ENCODE measurements around the gene MAP4K2. TPM values are rescaled to one million over a fixed set of nuclear protein-coding genes. Genes with fewer than 3 reads are reported as not detected.

MAP4K2 gene
- total RNA-seq, 4 donors from 2014 or later: 13.6 to 20.4 (median 15.3) TPM

GRCh38 chr11:64788321-64789215 is 14.4 kb downstream of the MAP4K2 start:
- DNase-seq (ENCODE audit: low spot score in 2 of 2): no peak
- no peaks in the 10 kb centered on the region for H3K27me3 ChIP-seq
- whole genome bisulfite sequencing: 80% methylated on average over 3 of the region's 9 CpGs
- H3K4me3 ChIP-seq: no peak overlapping the region
- H3K27ac ChIP-seq: no peak overlapping the region
- no peaks in the 10 kb centered on the region for H3K9me3 ChIP-seq
- peaks cover 23% of the 10 kb centered on the region for H3K36me3 ChIP-seq
- H3K4me1 ChIP-seq: peaks cover 3% of the 10 kb centered on the region
- no peak for TF ChIP-seq CTCF (IDR thresholded peaks at IDR 0.05)
- TF ChIP-seq POLR2A (IDR thresholded peaks at IDR 0.05): no peak
- no peak for TF ChIP-seq POLR2AphosphoS5 (IDR thresholded peaks at IDR 0.05)
- no peak for TF ChIP-seq EP300 (IDR thresholded peaks at IDR 0.05)

- Histone ChIP-seq H3K4me3 (no peak overlapping the region), H3K27ac (no peak overlapping the region), H3K36me3 (peaks cover 23% of the 10 kb centered on the region), H3K9me3 (no peaks in the 10 kb centered on the region), H3K27me3 (no peaks in the 10 kb centered on the region), H3K4me1 (peaks cover 3% of the 10 kb centered on the region)
- 47% methylated on average over 15 of the region's 15 CpGs for WGBS
- peak in 1 of 2 donors; percentile 79 for DNase-seq (ENCODE audit: low spot score in 2 of 2)
- TF ChIP-seq EP300 (IDR thresholded peaks at IDR 0.05) (no peak), CTCF (IDR thresholded peaks at IDR 0.05) (peak in 1 of 2 donors; percentile 76)
These were observed 15.3 kb downstream of the MAP4K2 start for GRCh38 chr11:64787526-64788320.

GRCh38 chr11:64786308-64786707 is 16.7 kb downstream of the MAP4K2 start:
- Histone ChIP-seq H3K4me3 (no peak overlapping the region), H3K27me3 (no peaks in the 10 kb centered on the region), H3K27ac (no peak overlapping the region), H3K4me1 (peaks cover 3% of the 10 kb centered on the region), H3K9me3 (no peaks in the 10 kb centered on the region), H3K36me3 (peaks cover 16% of the 10 kb centered on the region)
- DNase-seq (ENCODE audit: low spot score in 2 of 2): peak in 1 of 2 donors; percentile 56
- TF ChIP-seq POLR2AphosphoS5 (IDR thresholded peaks at IDR 0.05) (no peak), CTCF (IDR thresholded peaks at IDR 0.05) (no peak), POLR2A (IDR thresholded peaks at IDR 0.05) (no peak), EP300 (IDR thresholded peaks at IDR 0.05) (no peak)
- 91% methylated on average over 10 of the region's 10 CpGs for WGBS

GRCh38 chr11:64784813-64785581 is 18.0 kb downstream of the MAP4K2 start:
- H3K36me3 ChIP-seq: peaks cover 9% of the 10 kb centered on the region
- H3K4me1 ChIP-seq: peaks cover 3% of the 10 kb centered on the region
- no peaks in the 10 kb centered on the region for H3K9me3 ChIP-seq
- 85% methylated on average over 12 of the region's 12 CpGs for WGBS
- H3K4me3 ChIP-seq: no peak overlapping the region
- H3K27ac ChIP-seq: no peak overlapping the region
- no peak for TF ChIP-seq EP300 (IDR thresholded peaks at IDR 0.05)
- TF ChIP-seq CTCF (IDR thresholded peaks at IDR 0.05): no peak
- no peak for TF ChIP-seq POLR2AphosphoS5 (IDR thresholded peaks at IDR 0.05)
- TF ChIP-seq POLR2A (IDR thresholded peaks at IDR 0.05): no peak
- DNase-seq (ENCODE audit: low spot score in 2 of 2): no peak
- H3K27me3 ChIP-seq: no peaks in the 10 kb centered on the region

All from suprapubic skin (tissue), 4 donors.